ENCODE measurements around the gene ADGRB3.

DNA sequence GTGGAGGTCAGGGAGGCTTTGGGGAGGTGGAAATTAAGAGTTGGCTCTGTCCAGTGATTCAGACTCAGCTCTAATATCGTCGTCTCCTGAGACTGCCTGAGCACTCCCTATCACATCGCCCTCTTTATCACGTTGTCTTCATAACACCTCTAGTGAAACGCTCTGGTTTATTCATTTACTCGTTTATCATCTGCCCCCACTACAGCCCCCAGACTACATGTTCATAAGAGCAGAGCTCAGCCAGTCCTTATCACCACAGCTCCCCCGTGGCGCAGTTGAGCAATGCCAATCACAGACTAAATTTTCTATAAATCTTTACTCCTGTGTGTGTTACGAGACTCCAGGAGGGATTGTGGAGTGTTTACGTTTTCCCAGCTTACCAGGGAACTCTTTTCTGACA lies 316.2 kb downstream of the ADGRB3 start:
- TF ChIP-seq CTCF (IDR thresholded peaks at IDR 0.05), result no peak
- TF ChIP-seq POLR2A (IDR thresholded peaks at IDR 0.05), result no peak

Measured in upper lobe of left lung (tissue), 4 donors.